OCI-LY3 (cell line): Measurements from ENCODE around the gene CTNS.

ENCODE experiments used
- EZH2phosphoT487 ChIP-seq: fragments of 200-600 bp; shearing (Covaris generic); IDR thresholded peaks from 2 replicates; pipeline ENCODE4 v1.6.1; 2018; ENCODE audit warnings: antibody characterized with exemption, mixed run types, low read depth
- TF ChIP-seq, protein P1 (sequence below): fragments of 200-600, 300-600 bp; sonication (generic); IDR thresholded peaks from 2 replicates; pipeline ENCODE4 v1.5.1; 2014; ENCODE audit warnings: antibody characterized with exemption, low read length, low read depth

DNA sequence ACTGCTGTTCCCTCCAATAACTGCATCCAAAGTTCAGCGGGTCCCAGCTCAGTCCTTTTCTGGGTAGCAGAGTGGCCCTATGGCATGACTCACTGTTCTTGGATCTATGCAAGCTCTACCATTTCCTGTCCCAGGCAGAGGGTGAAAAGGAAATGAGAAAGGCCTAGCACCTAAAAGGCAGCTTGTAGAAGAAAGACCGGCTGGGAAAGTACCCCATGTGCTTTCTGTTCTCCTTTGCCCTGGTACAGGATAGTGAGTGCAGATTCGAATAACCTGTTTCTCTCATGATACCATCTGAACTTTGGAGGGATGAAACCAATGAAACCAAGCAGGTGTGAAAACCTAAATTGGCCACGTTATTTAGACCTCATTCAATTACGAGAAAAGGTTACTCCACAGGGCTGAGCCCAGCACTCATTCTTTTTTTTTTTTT, 74.4 kb downstream of the CTNS start:
- TF ChIP-seq, protein P1, sequence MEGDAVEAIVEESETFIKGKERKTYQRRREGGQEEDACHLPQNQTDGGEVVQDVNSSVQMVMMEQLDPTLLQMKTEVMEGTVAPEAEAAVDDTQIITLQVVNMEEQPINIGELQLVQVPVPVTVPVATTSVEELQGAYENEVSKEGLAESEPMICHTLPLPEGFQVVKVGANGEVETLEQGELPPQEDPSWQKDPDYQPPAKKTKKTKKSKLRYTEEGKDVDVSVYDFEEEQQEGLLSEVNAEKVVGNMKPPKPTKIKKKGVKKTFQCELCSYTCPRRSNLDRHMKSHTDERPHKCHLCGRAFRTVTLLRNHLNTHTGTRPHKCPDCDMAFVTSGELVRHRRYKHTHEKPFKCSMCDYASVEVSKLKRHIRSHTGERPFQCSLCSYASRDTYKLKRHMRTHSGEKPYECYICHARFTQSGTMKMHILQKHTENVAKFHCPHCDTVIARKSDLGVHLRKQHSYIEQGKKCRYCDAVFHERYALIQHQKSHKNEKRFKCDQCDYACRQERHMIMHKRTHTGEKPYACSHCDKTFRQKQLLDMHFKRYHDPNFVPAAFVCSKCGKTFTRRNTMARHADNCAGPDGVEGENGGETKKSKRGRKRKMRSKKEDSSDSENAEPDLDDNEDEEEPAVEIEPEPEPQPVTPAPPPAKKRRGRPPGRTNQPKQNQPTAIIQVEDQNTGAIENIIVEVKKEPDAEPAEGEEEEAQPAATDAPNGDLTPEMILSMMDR: no peak
- no peak for TF ChIP-seq EZH2phosphoT487
